ENCODE results near the gene EFNA4. TPM values are rescaled to one million over a fixed set of nuclear protein-coding genes. Genes with fewer than 3 reads are reported as not detected.

The EFNA4 gene
- total and polyA plus RNA-seq, 2 experiments from 2014 or later: 4.6 to 5.5 TPM

DNA sequence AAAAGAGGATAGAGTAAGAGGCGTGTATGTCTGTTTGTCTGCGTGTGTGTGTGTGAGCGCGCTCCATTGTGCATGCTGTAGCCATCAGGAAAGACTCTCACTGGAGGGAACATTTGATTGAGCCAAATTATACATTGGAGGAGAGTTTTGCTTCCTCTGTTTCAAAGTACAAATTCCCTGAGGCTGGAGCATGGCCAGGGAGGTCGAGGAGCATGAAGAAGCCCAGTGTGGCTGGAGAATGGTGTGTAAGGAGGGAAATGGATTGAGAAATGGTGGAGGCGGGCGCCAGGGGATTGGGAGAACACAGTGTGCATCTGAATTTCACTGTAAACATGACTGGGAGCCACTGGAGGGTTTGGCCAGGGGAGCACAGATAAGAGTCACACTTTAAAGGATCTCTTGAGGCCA, 42.1 kb downstream of the EFNA4 start:
- Histone ChIP-seq H3K9ac (no peak overlapping the region), H4K20me1 (ENCODE audit: insufficient read depth) (no peaks in the 10 kb centered on the region), H3F3A (ENCODE audit: insufficient read depth) (no peaks in the 10 kb centered on the region), H3K79me2 (ENCODE audit: insufficient read depth) (no peaks in the 10 kb centered on the region), H3K4me1 (ENCODE audit: insufficient read depth) (no peaks in the 10 kb centered on the region), H3K9me3 (ENCODE audit: low read depth) (no peaks in the 10 kb centered on the region), H3K27me3 (replicated peaks; ENCODE audit: insufficient read depth) (peaks cover 26% of the 10 kb centered on the region), H3K4me2 (ENCODE audit: unreplicated experiment) (no peak overlapping the region), H3K4me3 (no peak overlapping the region), H2AFZ (no peak overlapping the region), H3K36me3 (ENCODE audit: low read depth) (no peaks in the 10 kb centered on the region), H3K9me2 (ENCODE audit: insufficient read depth) (no peaks in the 10 kb centered on the region), H3K27ac (no peak overlapping the region)
- TF ChIP-seq EZH2 (IDR thresholded peaks at IDR 0.05; ENCODE audit: insufficient read depth, poor library complexity, severe bottlenecking): no peak
- no peak for TF ChIP-seq EZH2phosphoT487 (IDR thresholded peaks at IDR 0.05; ENCODE audit: insufficient read depth, low read depth)
- in situ Hi-C loops (cut with MboI): no loop called here
- no peak for DNase-seq
- 61 to 62% methylated on average over 7 of the region's 7 CpGs for WGBS, 2 experiments (ENCODE audit: low coverage in 1 of 2, low lambda C conversion rate in 2 of 2, missing lambda C conversion rate in 2 of 2)

DNA sequence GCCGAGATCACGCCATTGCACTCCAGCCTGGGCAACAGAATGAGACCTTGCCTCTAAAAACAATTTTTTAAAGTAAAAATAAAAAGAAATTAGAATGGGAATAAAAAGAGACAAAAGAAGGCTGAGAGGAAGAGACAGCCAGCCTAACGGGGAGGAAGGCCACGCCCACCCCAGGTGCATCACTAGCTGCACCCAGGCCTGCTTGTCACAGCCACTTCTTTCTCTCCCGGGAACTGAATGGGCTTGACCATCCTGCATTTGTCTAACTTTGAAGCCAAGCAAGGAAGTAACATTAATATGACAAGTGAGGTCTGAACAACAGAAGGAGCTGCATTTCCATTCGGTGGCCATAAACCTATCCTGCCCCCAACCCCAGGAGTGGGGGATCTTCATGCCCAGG, 43.3 kb downstream of the EFNA4 start:
- DNase-seq: no peak
- TF ChIP-seq EZH2 (IDR thresholded peaks at IDR 0.05; ENCODE audit: insufficient read depth, poor library complexity, severe bottlenecking): no peak
- Histone ChIP-seq H3K27ac (no peak overlapping the region), H3K79me2 (ENCODE audit: insufficient read depth) (no peaks in the 10 kb centered on the region), H3K4me2 (ENCODE audit: unreplicated experiment) (no peak overlapping the region), H3K4me3 (no peak overlapping the region), H3K9ac (no peak overlapping the region), H4K20me1 (ENCODE audit: insufficient read depth) (no peaks in the 10 kb centered on the region), H3K36me3 (ENCODE audit: low read depth) (no peaks in the 10 kb centered on the region), H3K4me1 (ENCODE audit: insufficient read depth) (no peaks in the 10 kb centered on the region), H2AFZ (no peak overlapping the region), H3K9me2 (ENCODE audit: insufficient read depth) (no peaks in the 10 kb centered on the region), H3K27me3 (replicated peaks; ENCODE audit: insufficient read depth) (peaks cover 26% of the 10 kb centered on the region), H3K9me3 (ENCODE audit: low read depth) (no peaks in the 10 kb centered on the region), H3F3A (ENCODE audit: insufficient read depth) (no peaks in the 10 kb centered on the region)
- in situ Hi-C loops (cut with MboI): no loop called here
- WGBS, 2 experiments (ENCODE audit: low coverage in 1 of 2, low lambda C conversion rate in 2 of 2, missing lambda C conversion rate in 2 of 2): 28 to 35% methylated on average over 6 of the region's 6 CpGs

DNA sequence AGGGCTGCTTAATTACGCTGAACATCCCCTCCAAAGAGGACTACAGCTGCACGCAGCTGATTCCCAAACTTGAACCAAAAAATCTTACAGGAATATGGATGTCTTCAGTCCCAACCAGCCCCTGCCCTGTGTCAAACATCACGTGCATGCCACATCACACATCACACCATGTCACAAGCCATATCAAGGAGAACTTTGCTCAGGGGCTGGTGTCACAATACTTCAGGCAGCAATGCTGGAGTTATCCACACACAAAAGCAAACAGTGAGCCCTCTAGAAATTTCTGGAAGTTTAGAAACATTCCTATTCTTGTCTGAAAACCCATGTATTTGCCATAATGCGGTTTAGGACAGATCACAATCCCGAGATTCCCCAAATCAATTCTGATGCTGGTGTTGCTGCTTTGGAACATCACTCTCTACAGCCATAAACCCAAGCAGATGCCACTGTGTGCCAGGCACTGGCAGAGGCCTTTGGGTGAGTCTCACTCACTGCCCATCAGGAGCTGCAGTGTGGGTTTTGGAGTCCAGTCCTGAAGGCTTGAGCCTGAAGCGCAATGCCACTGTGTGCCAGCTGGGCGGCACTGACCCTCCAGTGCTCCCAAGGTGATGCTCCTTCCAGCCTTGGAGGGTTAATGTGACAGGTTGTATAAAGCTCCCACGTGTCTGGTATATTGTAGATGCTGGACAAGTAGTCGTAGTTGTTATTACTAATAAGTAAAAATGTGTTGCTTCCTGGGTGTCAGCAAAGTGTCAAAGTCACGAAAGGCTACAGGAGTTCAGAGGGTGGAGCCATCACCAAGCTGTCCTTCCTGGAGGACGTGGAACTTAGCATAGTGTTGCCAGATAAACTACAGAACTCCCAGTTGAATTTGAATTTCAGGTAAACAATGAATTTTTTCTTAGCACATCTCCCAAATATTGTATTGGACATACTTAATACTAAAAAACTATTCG, 44.0 kb downstream of the EFNA4 start:
- H3K27me3 ChIP-seq (replicated peaks; ENCODE audit: insufficient read depth): peaks cover 23% of the 10 kb centered on the region

DNA sequence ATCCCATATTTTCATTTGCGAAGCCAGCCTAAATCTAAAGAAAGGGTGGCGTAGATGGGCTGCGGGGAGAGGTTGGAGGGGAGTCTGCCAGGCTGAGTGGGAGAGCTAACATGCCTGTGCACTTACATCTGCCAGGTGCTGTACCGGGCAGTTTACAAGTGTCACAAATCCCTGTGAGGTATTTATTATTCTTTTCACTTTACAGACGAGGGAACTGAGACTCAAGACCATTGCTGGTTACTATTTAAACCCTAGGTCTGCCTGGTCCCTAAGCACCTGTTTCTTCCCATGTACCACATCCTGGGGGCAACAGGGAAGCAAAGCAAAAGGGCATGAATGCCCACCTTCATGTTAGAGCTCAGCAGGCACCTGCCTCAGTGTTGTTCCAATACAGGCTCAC, 44.8 kb downstream of the EFNA4 start:
- DNase-seq: no peak
- in situ Hi-C loops (cut with MboI): no loop called here
- Histone ChIP-seq H3K9ac (no peak overlapping the region), H3K4me2 (ENCODE audit: unreplicated experiment) (no peak overlapping the region), H2AFZ (no peak overlapping the region), H3K9me3 (ENCODE audit: low read depth) (no peaks in the 10 kb centered on the region), H4K20me1 (ENCODE audit: insufficient read depth) (no peaks in the 10 kb centered on the region), H3K4me1 (ENCODE audit: insufficient read depth) (no peaks in the 10 kb centered on the region), H3K27ac (no peak overlapping the region), H3K36me3 (ENCODE audit: low read depth) (no peaks in the 10 kb centered on the region), H3F3A (ENCODE audit: insufficient read depth) (no peaks in the 10 kb centered on the region), H3K9me2 (ENCODE audit: insufficient read depth) (no peaks in the 10 kb centered on the region), H3K79me2 (ENCODE audit: insufficient read depth) (no peaks in the 10 kb centered on the region), H3K4me3 (no peak overlapping the region), H3K27me3 (replicated peaks; ENCODE audit: insufficient read depth) (peaks cover 23% of the 10 kb centered on the region)
- 66 to 68% methylated on average over 5 of the region's 5 CpGs for WGBS, 2 experiments (ENCODE audit: low coverage in 1 of 2, low lambda C conversion rate in 2 of 2, missing lambda C conversion rate in 2 of 2)
- no peak for TF ChIP-seq EZH2 (IDR thresholded peaks at IDR 0.05; ENCODE audit: insufficient read depth, poor library complexity, severe bottlenecking)
- TF ChIP-seq EZH2phosphoT487 (IDR thresholded peaks at IDR 0.05; ENCODE audit: insufficient read depth, low read depth): no peak

More for the DNA sequence above, 44.0 kb downstream of the EFNA4 start:
- H3K4me1 ChIP-seq (ENCODE audit: insufficient read depth): no peaks in the 10 kb centered on the region
- H3K4me2 ChIP-seq (ENCODE audit: unreplicated experiment): no peak overlapping the region
- H3K36me3 ChIP-seq (ENCODE audit: low read depth): no peaks in the 10 kb centered on the region
- no peak for DNase-seq
- H2AFZ ChIP-seq: no peak overlapping the region
- no peaks in the 10 kb centered on the region for H3K9me2 ChIP-seq (ENCODE audit: insufficient read depth)
- no peak for TF ChIP-seq EZH2phosphoT487 (IDR thresholded peaks at IDR 0.05; ENCODE audit: insufficient read depth, low read depth)
- TF ChIP-seq EZH2 (IDR thresholded peaks at IDR 0.05; ENCODE audit: insufficient read depth, poor library complexity, severe bottlenecking): no peak
- H3K27ac ChIP-seq: no peak overlapping the region
- no peak overlapping the region for H3K4me3 ChIP-seq
- H3F3A ChIP-seq (ENCODE audit: insufficient read depth): no peaks in the 10 kb centered on the region
- 39 to 40% methylated on average over 12 of the region's 12 CpGs for WGBS, 2 experiments (ENCODE audit: low coverage in 1 of 2, low lambda C conversion rate in 2 of 2, missing lambda C conversion rate in 2 of 2)
- in situ Hi-C loops (cut with MboI): no loop called here
- no peaks in the 10 kb centered on the region for H4K20me1 ChIP-seq (ENCODE audit: insufficient read depth)
- H3K9ac ChIP-seq: no peak overlapping the region
- H3K79me2 ChIP-seq (ENCODE audit: insufficient read depth): no peaks in the 10 kb centered on the region
- H3K9me3 ChIP-seq (ENCODE audit: low read depth): no peaks in the 10 kb centered on the region

Data from GM23248 (cell line).